GM12873 (cell line): Measurements from ENCODE around the gene ALG12.

Experiments used
- CTCF ChIP-seq: IDR thresholded peaks from 2 replicates; pipeline ENCODE4 v1.5.1; 2012; ENCODE audit warnings: low read depth, mild to moderate bottlenecking, moderate library complexity, low read length, control low read depth; ENCODE audit not compliant: insufficient read depth; ENCODE audit errors: missing control alignments

The ALG12 gene

GRCh38 chr22:49878206-49878605, 40.0 kb downstream of the ALG12 start:
- no peak for TF ChIP-seq CTCF

- no peak for TF ChIP-seq CTCF
Observed at GRCh38 chr22:49877642-49878041, 40.6 kb downstream of the ALG12 start.

DNA sequence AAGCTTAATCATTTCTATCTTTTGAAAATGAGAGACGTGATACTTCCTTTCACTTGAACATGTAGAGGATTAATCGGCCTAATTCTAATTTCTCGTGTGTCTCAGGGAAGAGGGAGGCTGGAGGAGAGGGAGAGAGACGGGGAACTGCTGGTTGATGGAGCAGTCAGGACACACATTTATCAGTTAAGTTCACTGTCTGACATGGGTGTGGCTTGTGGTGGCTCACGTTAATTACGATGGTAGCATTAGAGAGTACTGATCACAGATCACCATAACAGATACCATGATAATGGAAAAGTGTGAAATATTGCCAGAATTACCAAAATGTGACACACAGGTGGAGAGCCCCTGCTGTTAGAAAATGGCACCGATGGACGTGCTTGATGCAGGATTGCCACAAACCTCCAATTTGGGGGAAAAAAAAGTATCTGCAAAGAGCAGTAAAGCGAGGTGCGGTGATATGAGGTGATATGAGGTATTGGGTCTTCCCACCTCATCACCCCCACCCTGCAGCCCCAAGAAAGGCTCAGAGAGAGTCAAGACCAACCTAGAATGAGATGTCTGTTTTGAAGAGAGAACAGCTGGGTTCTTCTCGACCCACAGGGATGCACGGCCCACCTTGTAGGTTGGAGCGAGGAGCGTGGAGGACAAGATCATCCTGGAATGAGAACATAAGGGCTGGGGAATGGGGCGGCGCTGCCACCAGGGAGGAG, 44.9 kb downstream of the ALG12 start:
- TF ChIP-seq CTCF = no peak

GRCh38 chr22:49872347-49872746, 45.9 kb downstream of the ALG12 start:
- no peak for TF ChIP-seq CTCF

- TF ChIP-seq CTCF = no peak
Observed at GRCh38 chr22:49871482-49871881, 46.8 kb downstream of the ALG12 start.

GRCh38 chr22:49869845-49870712, 48.2 kb downstream of the ALG12 start:
- no peak for TF ChIP-seq CTCF

GRCh38 chr22:49869086-49869830, 49.0 kb downstream of the ALG12 start:
- no peak for TF ChIP-seq CTCF
